Fibroblast of villous mesenchyme (primary cell): ENCODE results near the gene FMN1. TPM values are rescaled to one million over a fixed set of nuclear protein-coding genes. Genes with fewer than 3 reads are reported as not detected.

Experiments
- DNase-seq: peaks from one replicate; pipeline ENCODE4 v3.0.0-alpha.2; 2010; ENCODE audit warnings: low read depth
- H3K4me3 ChIP-seq: 2 replicates; pipeline ENCODE4 v1.5.1; 2011; ENCODE audit warnings: low read depth, mild to moderate bottlenecking, low read length
- total RNA-seq: library from RNA; depleted of rRNA; stranded (reverse); fragments of >200 nt; gene quantifications from 2 replicates; pipeline ENCODE4 v1.2.3, GENCODE V29; 2012
- TF ChIP-seq, protein P1 (sequence below): IDR thresholded peaks from 2 replicates; pipeline ENCODE4 v1.5.1; 2012; ENCODE audit warnings: low read depth, mild to moderate bottlenecking, low read length; ENCODE audit not compliant: insufficient read depth

The FMN1 gene
- total RNA-seq, 1 donor, result 8.6 TPM

DNA sequence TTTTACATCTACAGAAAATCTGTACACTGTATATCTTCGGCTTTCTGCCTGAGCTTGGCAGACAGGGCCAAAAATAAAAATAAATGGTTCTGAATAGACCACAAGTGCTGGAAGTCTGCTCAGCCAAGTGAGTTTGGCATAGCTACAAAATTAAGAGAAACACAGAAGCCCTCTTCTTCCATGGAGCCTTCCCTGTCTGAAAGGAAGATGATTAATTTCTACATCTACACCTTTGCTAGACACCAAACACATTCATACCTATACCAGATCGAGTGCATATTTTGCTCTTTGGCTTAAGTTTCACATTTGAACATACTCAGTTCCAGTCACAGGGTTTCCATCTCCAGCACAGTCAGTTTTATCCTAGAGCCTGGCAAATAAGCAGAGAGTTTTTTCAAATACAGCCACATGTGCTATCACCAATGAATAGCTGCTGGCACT, 252.1 kb downstream of the FMN1 start:
- no peak for DNase-seq
- no peak overlapping the region for H3K4me3 ChIP-seq
- TF ChIP-seq, protein P1, sequence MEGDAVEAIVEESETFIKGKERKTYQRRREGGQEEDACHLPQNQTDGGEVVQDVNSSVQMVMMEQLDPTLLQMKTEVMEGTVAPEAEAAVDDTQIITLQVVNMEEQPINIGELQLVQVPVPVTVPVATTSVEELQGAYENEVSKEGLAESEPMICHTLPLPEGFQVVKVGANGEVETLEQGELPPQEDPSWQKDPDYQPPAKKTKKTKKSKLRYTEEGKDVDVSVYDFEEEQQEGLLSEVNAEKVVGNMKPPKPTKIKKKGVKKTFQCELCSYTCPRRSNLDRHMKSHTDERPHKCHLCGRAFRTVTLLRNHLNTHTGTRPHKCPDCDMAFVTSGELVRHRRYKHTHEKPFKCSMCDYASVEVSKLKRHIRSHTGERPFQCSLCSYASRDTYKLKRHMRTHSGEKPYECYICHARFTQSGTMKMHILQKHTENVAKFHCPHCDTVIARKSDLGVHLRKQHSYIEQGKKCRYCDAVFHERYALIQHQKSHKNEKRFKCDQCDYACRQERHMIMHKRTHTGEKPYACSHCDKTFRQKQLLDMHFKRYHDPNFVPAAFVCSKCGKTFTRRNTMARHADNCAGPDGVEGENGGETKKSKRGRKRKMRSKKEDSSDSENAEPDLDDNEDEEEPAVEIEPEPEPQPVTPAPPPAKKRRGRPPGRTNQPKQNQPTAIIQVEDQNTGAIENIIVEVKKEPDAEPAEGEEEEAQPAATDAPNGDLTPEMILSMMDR, result no peak

DNA sequence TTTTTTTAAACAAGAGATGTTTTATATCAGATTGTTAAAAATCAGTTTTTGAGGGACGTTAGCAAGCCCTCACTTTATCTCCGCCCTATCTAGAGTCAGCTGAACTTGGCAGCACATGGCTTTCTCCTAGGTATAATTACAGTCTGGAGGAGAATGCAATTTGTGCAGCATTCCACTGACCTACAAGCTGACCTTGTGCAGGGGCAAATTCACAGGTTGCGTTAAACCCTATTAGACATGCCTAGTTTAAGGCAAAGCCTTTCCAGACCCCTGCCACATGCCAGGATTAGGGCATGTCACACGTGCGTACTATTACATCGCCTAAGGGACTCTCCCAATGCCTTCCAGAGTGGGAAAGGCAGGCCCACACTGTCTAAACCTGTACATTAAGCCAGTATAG, 252.7 kb downstream of the FMN1 start:
- no peak for DNase-seq
- TF ChIP-seq, protein P1, result no peak
- no peak overlapping the region for H3K4me3 ChIP-seq

DNA sequence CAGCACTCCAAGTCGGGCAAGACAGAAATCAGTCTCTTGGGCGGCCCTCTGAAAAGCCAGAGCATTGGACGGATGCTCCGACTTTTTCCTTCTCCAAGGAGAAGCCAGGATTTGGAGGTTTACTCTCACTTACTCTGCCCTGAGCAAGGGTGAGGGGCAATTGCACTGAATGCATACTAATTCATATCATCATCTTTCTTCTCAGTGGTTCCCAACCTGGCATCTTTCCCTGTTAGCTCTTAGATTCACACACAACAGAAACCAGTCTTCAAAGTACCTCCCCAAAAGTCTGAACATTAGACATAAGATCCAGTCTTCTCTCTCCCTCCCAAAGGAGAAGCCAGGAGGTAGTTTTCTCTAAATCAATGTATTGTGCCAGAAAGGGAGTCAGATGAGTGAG, 257.5 kb downstream of the FMN1 start:
- DNase-seq, result no peak
- TF ChIP-seq, protein P1, result no peak
- H3K4me3 ChIP-seq, result no peak overlapping the region

DNA sequence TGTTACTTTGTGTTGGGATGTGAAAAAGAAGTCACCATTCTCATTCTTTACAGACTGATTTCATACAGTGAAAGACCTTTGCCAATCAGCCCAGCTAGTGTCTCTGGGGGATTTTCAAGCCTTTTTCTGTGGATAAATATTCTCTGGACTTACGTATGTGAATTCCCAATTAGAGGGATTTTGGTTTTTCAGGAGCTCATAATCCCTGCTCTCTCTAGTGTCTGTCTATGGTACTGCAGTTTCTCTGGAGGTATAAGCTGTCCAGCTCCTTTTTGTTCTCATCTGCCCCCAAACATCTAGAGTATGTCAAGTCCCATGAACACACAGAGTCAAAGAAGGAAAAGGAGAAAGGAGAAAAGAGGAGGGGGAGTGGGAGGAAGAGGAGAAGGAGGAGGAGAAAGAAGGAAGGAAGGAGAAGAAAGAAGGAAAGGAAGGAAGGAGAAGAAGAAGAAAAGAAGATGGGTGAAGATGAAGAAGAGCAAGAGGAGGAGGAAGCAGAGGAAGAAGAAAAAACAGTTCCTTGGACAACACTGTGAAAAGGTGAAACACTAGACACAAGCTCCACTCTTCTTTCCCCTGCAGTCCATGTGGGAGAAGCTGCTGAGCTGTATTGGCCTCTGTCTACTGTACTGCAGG, 258.1 kb downstream of the FMN1 start:
- no peak overlapping the region for H3K4me3 ChIP-seq
- DNase-seq, result peak; percentile 71
- TF ChIP-seq, protein P1, result peak; percentile 85

DNA sequence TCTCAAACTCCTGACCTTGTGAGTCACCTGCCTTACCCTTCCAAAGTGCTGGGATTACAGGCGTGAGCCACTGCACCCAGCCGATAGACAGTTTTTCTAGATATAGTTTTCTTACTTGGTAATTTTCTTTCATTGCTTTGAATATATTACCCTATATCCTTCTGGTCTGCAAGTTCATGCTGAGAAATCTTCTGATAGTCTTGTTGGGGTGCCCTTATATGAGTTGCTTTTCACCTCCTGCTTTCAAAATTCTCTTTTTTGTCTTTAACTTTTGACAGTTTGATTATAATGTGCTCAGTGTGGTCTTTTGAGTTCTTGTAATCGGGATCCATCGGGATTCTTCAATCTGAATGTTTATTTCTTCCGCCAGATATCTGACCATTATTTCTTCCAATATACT, 259.4 kb downstream of the FMN1 start:
- no peak overlapping the region for H3K4me3 ChIP-seq
- TF ChIP-seq, protein P1, result no peak
- DNase-seq, result no peak

DNA sequence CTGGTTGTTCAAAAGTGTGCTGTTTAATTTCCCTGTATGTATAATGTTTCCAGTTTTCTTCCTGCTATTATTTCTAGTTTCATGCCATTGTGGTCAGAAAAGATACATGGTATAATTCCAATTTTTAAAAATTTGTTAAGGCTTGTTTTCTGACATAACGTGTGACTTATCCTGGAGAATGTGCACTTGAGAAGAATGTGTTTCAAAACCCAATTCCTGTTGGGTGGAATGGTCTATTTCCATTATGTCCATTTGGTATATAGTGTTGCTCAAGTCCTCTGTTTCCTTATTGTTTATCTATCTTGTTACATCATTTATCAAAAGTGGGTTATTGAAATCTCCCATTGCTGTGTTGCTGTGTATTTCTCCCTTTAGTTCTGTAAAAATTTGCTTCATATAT, 261.3 kb downstream of the FMN1 start:
- no peak for DNase-seq
- TF ChIP-seq, protein P1, result no peak
- no peak overlapping the region for H3K4me3 ChIP-seq

DNA sequence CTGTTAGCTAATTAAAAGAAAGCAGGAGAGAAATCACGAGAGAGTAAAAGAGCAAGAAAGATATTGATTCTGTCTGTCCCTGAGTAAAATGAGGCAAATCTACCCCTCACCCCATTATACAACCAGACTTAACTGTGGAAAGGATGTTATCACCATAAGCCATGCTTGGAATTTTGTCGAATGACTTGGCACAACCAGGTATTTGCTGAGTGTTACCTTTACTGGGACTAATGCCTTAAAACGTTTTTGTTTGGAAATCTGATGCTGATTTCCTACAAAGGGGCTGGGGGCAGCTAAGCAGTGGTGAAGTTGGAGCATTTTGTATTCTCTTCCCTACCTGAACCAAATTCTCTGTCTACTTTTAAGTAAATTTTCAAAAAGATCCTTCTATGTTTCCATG, 265.6 kb downstream of the FMN1 start:
- DNase-seq, result no peak
- H3K4me3 ChIP-seq, result no peak overlapping the region
- TF ChIP-seq, protein P1, result no peak
